Measurements from ENCODE around the gene SLC29A3. TPM values are rescaled to one million over a fixed set of nuclear protein-coding genes. Genes with fewer than 3 reads are reported as not detected.

The SLC29A3 gene
- total RNA-seq, 1 experiment from 2014 or later, result 5.9 TPM

DNA sequence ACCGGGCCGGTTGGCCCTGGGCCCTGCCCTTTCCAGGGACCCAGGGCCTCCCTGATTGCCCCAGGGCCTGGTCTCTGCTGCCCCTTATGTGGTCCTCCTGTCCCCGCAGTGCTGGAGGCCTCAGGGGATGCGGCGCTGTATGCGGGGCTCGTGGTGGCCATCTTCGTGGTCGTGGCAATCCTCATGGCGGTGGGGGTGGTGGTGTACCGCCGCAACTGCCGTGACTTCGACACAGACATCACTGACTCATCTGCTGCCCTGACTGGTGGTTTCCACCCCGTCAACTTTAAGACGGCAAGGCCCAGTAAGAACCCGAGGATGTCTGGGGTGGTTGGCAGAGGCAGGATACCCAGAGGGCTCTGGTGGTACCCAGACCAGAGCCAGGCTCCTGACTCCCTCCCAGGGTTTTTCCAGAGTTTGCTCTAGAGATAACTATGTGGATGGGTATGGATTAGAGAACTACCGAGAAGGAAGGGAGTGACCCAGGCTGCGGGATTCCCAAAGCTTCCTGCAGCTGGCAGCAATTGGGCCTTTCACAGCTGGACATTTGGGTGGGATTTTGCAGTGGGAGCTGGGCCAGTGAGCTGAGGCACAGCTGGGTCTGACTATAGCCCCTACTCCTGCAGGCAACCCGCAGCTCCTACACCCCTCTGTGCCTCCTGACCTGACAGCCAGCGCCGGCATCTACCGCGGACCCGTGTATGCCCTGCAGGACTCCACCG, 28.1 kb upstream of the SLC29A3 start:
- Histone ChIP-seq H4K20me1 (ENCODE audit: insufficient read depth) (no peaks in the 10 kb centered on the region), H3K79me2 (ENCODE audit: insufficient read depth, low read length) (no peaks in the 10 kb centered on the region), H3K27ac (ENCODE audit: low read depth, low read length) (no peak overlapping the region), H3K4me2 (ENCODE audit: low read length) (no peak overlapping the region), H3K4me3 (replicated peaks in 1 of 2; ENCODE audit: low read depth in 1 of 2, low read length in 2 of 2) (no peak overlapping the region), H3K9me3 (ENCODE audit: control insufficient read depth in 1 of 2, insufficient read depth in 1 of 2, low read depth in 1 of 2, low read length in 2 of 2) (no peaks in the 10 kb centered on the region), H3K9ac (ENCODE audit: low read length) (no peak overlapping the region), H3K4me1 (ENCODE audit: control insufficient read depth in 1 of 2, insufficient read depth in 2 of 2, low read length in 2 of 2) (no peaks in the 10 kb centered on the region), H2AFZ (ENCODE audit: low read depth, low read length, poor library complexity, severe bottlenecking) (no peak overlapping the region), H3K9me2 (ENCODE audit: insufficient read depth) (no peaks in the 10 kb centered on the region), H3K27me3 (ENCODE audit: insufficient read depth, low read length) (no peaks in the 10 kb centered on the region), H3K36me3 (ENCODE audit: control insufficient read depth in 1 of 2, insufficient read depth in 2 of 2, low read length in 2 of 2) (peaks cover 0 to 12% of the 10 kb centered on the region in 2 experiments; a peak in 2 of 4 replicates)
- BruUV-seq (replicated peaks), result no TSS peak
- ChIA-PET CTCF (no interaction called here), POLR2A (no interaction called here), RAD21 (ENCODE audit: low non-redundant PET in 1 of 2, low total read pairs in 2 of 2, uncharacterized antibody in 2 of 2, unreplicated experiment in 2 of 2) (no interaction called here)
- TF ChIP-seq, protein P1, sequence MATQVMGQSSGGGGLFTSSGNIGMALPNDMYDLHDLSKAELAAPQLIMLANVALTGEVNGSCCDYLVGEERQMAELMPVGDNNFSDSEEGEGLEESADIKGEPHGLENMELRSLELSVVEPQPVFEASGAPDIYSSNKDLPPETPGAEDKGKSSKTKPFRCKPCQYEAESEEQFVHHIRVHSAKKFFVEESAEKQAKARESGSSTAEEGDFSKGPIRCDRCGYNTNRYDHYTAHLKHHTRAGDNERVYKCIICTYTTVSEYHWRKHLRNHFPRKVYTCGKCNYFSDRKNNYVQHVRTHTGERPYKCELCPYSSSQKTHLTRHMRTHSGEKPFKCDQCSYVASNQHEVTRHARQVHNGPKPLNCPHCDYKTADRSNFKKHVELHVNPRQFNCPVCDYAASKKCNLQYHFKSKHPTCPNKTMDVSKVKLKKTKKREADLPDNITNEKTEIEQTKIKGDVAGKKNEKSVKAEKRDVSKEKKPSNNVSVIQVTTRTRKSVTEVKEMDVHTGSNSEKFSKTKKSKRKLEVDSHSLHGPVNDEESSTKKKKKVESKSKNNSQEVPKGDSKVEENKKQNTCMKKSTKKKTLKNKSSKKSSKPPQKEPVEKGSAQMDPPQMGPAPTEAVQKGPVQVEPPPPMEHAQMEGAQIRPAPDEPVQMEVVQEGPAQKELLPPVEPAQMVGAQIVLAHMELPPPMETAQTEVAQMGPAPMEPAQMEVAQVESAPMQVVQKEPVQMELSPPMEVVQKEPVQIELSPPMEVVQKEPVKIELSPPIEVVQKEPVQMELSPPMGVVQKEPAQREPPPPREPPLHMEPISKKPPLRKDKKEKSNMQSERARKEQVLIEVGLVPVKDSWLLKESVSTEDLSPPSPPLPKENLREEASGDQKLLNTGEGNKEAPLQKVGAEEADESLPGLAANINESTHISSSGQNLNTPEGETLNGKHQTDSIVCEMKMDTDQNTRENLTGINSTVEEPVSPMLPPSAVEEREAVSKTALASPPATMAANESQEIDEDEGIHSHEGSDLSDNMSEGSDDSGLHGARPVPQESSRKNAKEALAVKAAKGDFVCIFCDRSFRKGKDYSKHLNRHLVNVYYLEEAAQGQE (IDR thresholded peaks at IDR 0.05; ENCODE audit: low read depth), result no peak
- no peak for TF ChIP-seq ELF1 (IDR thresholded peaks at IDR 0.05; ENCODE audit: borderline replicate concordance, low read depth)
- TF ChIP-seq EZH2phosphoT487 (IDR thresholded peaks at IDR 0.05; ENCODE audit: borderline replicate concordance), result no peak
- no peak for TF ChIP-seq JUND (IDR thresholded peaks at IDR 0.05)
- TF ChIP-seq RAD21 (IDR thresholded peaks at IDR 0.05; ENCODE audit: low read depth), result no peak
- TF ChIP-seq SP1 (IDR thresholded peaks at IDR 0.05; ENCODE audit: low read depth), result no peak
- TF ChIP-seq, protein P2, sequence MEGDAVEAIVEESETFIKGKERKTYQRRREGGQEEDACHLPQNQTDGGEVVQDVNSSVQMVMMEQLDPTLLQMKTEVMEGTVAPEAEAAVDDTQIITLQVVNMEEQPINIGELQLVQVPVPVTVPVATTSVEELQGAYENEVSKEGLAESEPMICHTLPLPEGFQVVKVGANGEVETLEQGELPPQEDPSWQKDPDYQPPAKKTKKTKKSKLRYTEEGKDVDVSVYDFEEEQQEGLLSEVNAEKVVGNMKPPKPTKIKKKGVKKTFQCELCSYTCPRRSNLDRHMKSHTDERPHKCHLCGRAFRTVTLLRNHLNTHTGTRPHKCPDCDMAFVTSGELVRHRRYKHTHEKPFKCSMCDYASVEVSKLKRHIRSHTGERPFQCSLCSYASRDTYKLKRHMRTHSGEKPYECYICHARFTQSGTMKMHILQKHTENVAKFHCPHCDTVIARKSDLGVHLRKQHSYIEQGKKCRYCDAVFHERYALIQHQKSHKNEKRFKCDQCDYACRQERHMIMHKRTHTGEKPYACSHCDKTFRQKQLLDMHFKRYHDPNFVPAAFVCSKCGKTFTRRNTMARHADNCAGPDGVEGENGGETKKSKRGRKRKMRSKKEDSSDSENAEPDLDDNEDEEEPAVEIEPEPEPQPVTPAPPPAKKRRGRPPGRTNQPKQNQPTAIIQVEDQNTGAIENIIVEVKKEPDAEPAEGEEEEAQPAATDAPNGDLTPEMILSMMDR (IDR thresholded peaks at IDR 0.05 in 2 of 3, conservative IDR thresholded peaks at IDR 0.05 in 1 of 3; ENCODE audit: borderline replicate concordance in 1 of 3, insufficient read depth in 1 of 3, low read depth in 2 of 3, low read length in 2 of 3), result no peak
- no peak for TF ChIP-seq EGR1 (IDR thresholded peaks at IDR 0.05; ENCODE audit: low read depth)
- TF ChIP-seq, protein P3, sequence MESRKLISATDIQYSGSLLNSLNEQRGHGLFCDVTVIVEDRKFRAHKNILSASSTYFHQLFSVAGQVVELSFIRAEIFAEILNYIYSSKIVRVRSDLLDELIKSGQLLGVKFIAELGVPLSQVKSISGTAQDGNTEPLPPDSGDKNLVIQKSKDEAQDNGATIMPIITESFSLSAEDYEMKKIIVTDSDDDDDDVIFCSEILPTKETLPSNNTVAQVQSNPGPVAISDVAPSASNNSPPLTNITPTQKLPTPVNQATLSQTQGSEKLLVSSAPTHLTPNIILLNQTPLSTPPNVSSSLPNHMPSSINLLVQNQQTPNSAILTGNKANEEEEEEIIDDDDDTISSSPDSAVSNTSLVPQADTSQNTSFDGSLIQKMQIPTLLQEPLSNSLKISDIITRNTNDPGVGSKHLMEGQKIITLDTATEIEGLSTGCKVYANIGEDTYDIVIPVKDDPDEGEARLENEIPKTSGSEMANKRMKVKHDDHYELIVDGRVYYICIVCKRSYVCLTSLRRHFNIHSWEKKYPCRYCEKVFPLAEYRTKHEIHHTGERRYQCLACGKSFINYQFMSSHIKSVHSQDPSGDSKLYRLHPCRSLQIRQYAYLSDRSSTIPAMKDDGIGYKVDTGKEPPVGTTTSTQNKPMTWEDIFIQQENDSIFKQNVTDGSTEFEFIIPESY (IDR thresholded peaks at IDR 0.05; ENCODE audit: extremely low read depth, insufficient replicate concordance, low read length), result no peak
- no peak for TF ChIP-seq POLR2AphosphoS5 (IDR thresholded peaks at IDR 0.05; ENCODE audit: low read depth, low read length)
- no peak for TF ChIP-seq YY1 (IDR thresholded peaks at IDR 0.05; ENCODE audit: extremely low read depth, insufficient replicate concordance, low read depth, low read length)
- TF ChIP-seq, protein P4, sequence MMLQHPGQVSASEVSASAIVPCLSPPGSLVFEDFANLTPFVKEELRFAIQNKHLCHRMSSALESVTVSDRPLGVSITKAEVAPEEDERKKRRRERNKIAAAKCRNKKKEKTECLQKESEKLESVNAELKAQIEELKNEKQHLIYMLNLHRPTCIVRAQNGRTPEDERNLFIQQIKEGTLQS (IDR thresholded peaks at IDR 0.05), result no peak
- TF ChIP-seq CBX3 (IDR thresholded peaks at IDR 0.05; ENCODE audit: low read depth), result no peak
- no peak for TF ChIP-seq CEBPB (IDR thresholded peaks at IDR 0.05; ENCODE audit: low read depth)
- no peak for TF ChIP-seq EZH2 (IDR thresholded peaks at IDR 0.05)
- TF ChIP-seq FOSL1 (IDR thresholded peaks at IDR 0.05; ENCODE audit: low read depth), result no peak
- TF ChIP-seq SIN3A (IDR thresholded peaks at IDR 0.05; ENCODE audit: low read depth), result no peak
- TF ChIP-seq ZFX (IDR thresholded peaks at IDR 0.05), result no peak
- TF ChIP-seq, protein P5, sequence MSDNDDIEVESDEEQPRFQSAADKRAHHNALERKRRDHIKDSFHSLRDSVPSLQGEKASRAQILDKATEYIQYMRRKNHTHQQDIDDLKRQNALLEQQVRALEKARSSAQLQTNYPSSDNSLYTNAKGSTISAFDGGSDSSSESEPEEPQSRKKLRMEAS (IDR thresholded peaks at IDR 0.05), result no peak
- no peak for TF ChIP-seq TCF7L2 (IDR thresholded peaks at IDR 0.05; ENCODE audit: borderline replicate concordance, extremely low read depth, insufficient read depth, insufficient read length)
- ATAC-seq (no peak), DNase-seq (ENCODE audit: low read depth, low spot score) (no peak)
- intact Hi-C loops (cut with micrococcal nuclease), result no loop called here
